Dendritic cell treated with granulocyte-macrophage colony-stimulating factor and Interleukin-4, amounts not matched to agents 40 ng/mL and 50 ng/mL, for 4 days (primary cell): Measurements from ENCODE around the gene YAP1.

Experiments
- H3K27ac Mint-ChIP-seq: one replicate; pipeline ENCODE4 v1.8.0; 2022; ENCODE audit warnings: mild to moderate bottlenecking, mixed read lengths
- H3K27me3 Mint-ChIP-seq: one replicate; pipeline ENCODE4 v1.8.0; 2022; ENCODE audit warnings: mild to moderate bottlenecking, mixed read lengths
- H3K36me3 Mint-ChIP-seq: one replicate; pipeline ENCODE4 v1.8.0; 2022; ENCODE audit warnings: low read depth, mixed read lengths
- H3K4me1 Mint-ChIP-seq: one replicate; pipeline ENCODE4 v1.8.0; 2022; ENCODE audit warnings: low read depth, mixed read lengths
- H3K4me3 Mint-ChIP-seq: one replicate; pipeline ENCODE4 v1.8.0; 2022; ENCODE audit warnings: mild to moderate bottlenecking, moderate library complexity, mixed read lengths
- H3K9me3 Mint-ChIP-seq: one replicate; pipeline ENCODE4 v1.8.0; 2022; ENCODE audit warnings: mixed read lengths
- intact Hi-C: fragments of 100-400 bp; cut with micrococcal nuclease; formaldehyde crosslinking; loops from one replicate; pipeline ENCODE4 v1.15.0; 2022

Gene YAP1

GRCh38 chr11:102109896-102110760 is at the start of gene YAP1:
Gene YAP1, plus strand, starts transcription at chr11:102110447. Its CDS starts 402 bp downstream, at chr11:102110849.
- H3K27me3 Mint-ChIP-seq = peaks cover 66% of the 10 kb centered on the region
- peak within 1 kb of the TSS; percentile 2 for H3K27ac Mint-ChIP-seq
- peaks cover 11% of the 10 kb centered on the region for H3K4me1 Mint-ChIP-seq
- H3K36me3 Mint-ChIP-seq = peaks cover 6% of the 10 kb centered on the region
- H3K4me3 Mint-ChIP-seq = peak within 1 kb of the TSS; percentile 81
- intact Hi-C loops = no loop called here
- H3K9me3 Mint-ChIP-seq = no peaks in the 10 kb centered on the region

- H3K4me3 Mint-ChIP-seq = no peak overlapping the region
- no peaks in the 10 kb centered on the region for H3K4me1 Mint-ChIP-seq
- peaks cover 4% of the 10 kb centered on the region for H3K27me3 Mint-ChIP-seq
- intact Hi-C loops = no loop called here
- H3K36me3 Mint-ChIP-seq = no peaks in the 10 kb centered on the region
- no peak overlapping the region for H3K27ac Mint-ChIP-seq
- no peaks in the 10 kb centered on the region for H3K9me3 Mint-ChIP-seq
Measured at GRCh38 chr11:102061276-102061675, 49.0 kb upstream of the YAP1 start.

GRCh38 chr11:102062106-102062505 is 48.1 kb upstream of the YAP1 start:
- no peaks in the 10 kb centered on the region for H3K4me1 Mint-ChIP-seq
- H3K27me3 Mint-ChIP-seq = peaks cover 4% of the 10 kb centered on the region
- no peaks in the 10 kb centered on the region for H3K9me3 Mint-ChIP-seq
- no peaks in the 10 kb centered on the region for H3K36me3 Mint-ChIP-seq
- no peak overlapping the region for H3K4me3 Mint-ChIP-seq
- intact Hi-C loops = no loop called here
- H3K27ac Mint-ChIP-seq = no peak overlapping the region

GRCh38 chr11:102064316-102064715 is 45.9 kb upstream of the YAP1 start:
- Mint-ChIP-seq H3K4me1 (no peaks in the 10 kb centered on the region), H3K9me3 (no peaks in the 10 kb centered on the region), H3K27ac (no peak overlapping the region), H3K36me3 (no peaks in the 10 kb centered on the region), H3K27me3 (peaks cover 4% of the 10 kb centered on the region), H3K4me3 (no peak overlapping the region)
- intact Hi-C loops = no loop called here

- intact Hi-C loops = no loop called here
- peaks cover 41% of the 10 kb centered on the region for H3K9me3 Mint-ChIP-seq
- H3K36me3 Mint-ChIP-seq = no peaks in the 10 kb centered on the region
- peaks cover 2% of the 10 kb centered on the region for H3K27me3 Mint-ChIP-seq
- no peak overlapping the region for H3K4me3 Mint-ChIP-seq
- no peaks in the 10 kb centered on the region for H3K4me1 Mint-ChIP-seq
- no peak overlapping the region for H3K27ac Mint-ChIP-seq
Measured at GRCh38 chr11:102070766-102071165, 39.5 kb upstream of the YAP1 start.

GRCh38 chr11:102071497-102072472 is 38.5 kb upstream of the YAP1 start:
- intact Hi-C loops = no loop called here
- Mint-ChIP-seq H3K4me1 (no peaks in the 10 kb centered on the region), H3K9me3 (peaks cover 41% of the 10 kb centered on the region), H3K36me3 (no peaks in the 10 kb centered on the region), H3K4me3 (no peak overlapping the region), H3K27ac (no peak overlapping the region), H3K27me3 (peaks cover 4% of the 10 kb centered on the region)

GRCh38 chr11:102073253-102073652 is 37.0 kb upstream of the YAP1 start:
- H3K4me1 Mint-ChIP-seq = no peaks in the 10 kb centered on the region
- H3K9me3 Mint-ChIP-seq = peaks cover 41% of the 10 kb centered on the region
- no peak overlapping the region for H3K27ac Mint-ChIP-seq
- intact Hi-C loops = no loop called here
- H3K4me3 Mint-ChIP-seq = no peak overlapping the region
- no peaks in the 10 kb centered on the region for H3K36me3 Mint-ChIP-seq
- H3K27me3 Mint-ChIP-seq = peaks cover 6% of the 10 kb centered on the region

- Mint-ChIP-seq H3K4me1 (no peaks in the 10 kb centered on the region), H3K27ac (no peak overlapping the region), H3K4me3 (no peak overlapping the region), H3K9me3 (peaks cover 4% of the 10 kb centered on the region), H3K36me3 (no peaks in the 10 kb centered on the region), H3K27me3 (peaks cover 25% of the 10 kb centered on the region)
- intact Hi-C loops = no loop called here
Measured at GRCh38 chr11:102079625-102080024, 30.6 kb upstream of the YAP1 start.

GRCh38 chr11:102081313-102081712 is 28.9 kb upstream of the YAP1 start:
- no peak overlapping the region for H3K4me3 Mint-ChIP-seq
- H3K27ac Mint-ChIP-seq = no peak overlapping the region
- H3K9me3 Mint-ChIP-seq = no peaks in the 10 kb centered on the region
- peaks cover 32% of the 10 kb centered on the region for H3K27me3 Mint-ChIP-seq
- intact Hi-C loops = no loop called here
- H3K36me3 Mint-ChIP-seq = no peaks in the 10 kb centered on the region
- no peaks in the 10 kb centered on the region for H3K4me1 Mint-ChIP-seq

GRCh38 chr11:102085864-102086551 is 24.2 kb upstream of the YAP1 start:
- Mint-ChIP-seq H3K27ac (no peak overlapping the region), H3K4me3 (no peak overlapping the region), H3K36me3 (no peaks in the 10 kb centered on the region), H3K4me1 (peaks cover 9% of the 10 kb centered on the region), H3K27me3 (peaks cover 55% of the 10 kb centered on the region), H3K9me3 (peaks cover 8% of the 10 kb centered on the region)
- intact Hi-C loops = no loop called here

- peaks cover 59% of the 10 kb centered on the region for H3K27me3 Mint-ChIP-seq
- H3K27ac Mint-ChIP-seq = no peak overlapping the region
- H3K4me1 Mint-ChIP-seq = no peaks in the 10 kb centered on the region
- H3K36me3 Mint-ChIP-seq = no peaks in the 10 kb centered on the region
- intact Hi-C loops = no loop called here
- H3K9me3 Mint-ChIP-seq = no peaks in the 10 kb centered on the region
- no peak overlapping the region for H3K4me3 Mint-ChIP-seq
Measured at GRCh38 chr11:102097186-102097585, 13.1 kb upstream of the YAP1 start.

GRCh38 chr11:102099755-102100154 is 10.5 kb upstream of the YAP1 start:
- Mint-ChIP-seq H3K36me3 (no peaks in the 10 kb centered on the region), H3K9me3 (no peaks in the 10 kb centered on the region), H3K27me3 (peaks cover 56% of the 10 kb centered on the region), H3K4me1 (no peaks in the 10 kb centered on the region), H3K27ac (no peak overlapping the region), H3K4me3 (no peak overlapping the region)
- intact Hi-C loops = no loop called here

GRCh38 chr11:102108734-102109440 is 1.4 kb upstream of the YAP1 start:
- no peaks in the 10 kb centered on the region for H3K9me3 Mint-ChIP-seq

More at GRCh38 chr11:102108734-102109440, 1.4 kb upstream of the YAP1 start:
- peaks cover 11% of the 10 kb centered on the region for H3K4me1 Mint-ChIP-seq
- intact Hi-C loops = no loop called here
- H3K36me3 Mint-ChIP-seq = peaks cover 6% of the 10 kb centered on the region
- H3K4me3 Mint-ChIP-seq = no peak overlapping the region
- H3K27ac Mint-ChIP-seq = no peak overlapping the region
- peaks cover 68% of the 10 kb centered on the region for H3K27me3 Mint-ChIP-seq
